ENCODE results near the gene PTPRE.

Gene PTPRE

GRCh38 chr10:127886371-127887051, 20.4 kb upstream of the PTPRE start:
- Histone ChIP-seq H3K4me1 (ENCODE audit: control insufficient read depth, insufficient read depth, low read length) (peaks cover 32% of the 10 kb centered on the region), H3K4me2 (ENCODE audit: low read length) (no peak overlapping the region), H3K9me3 (replicated peaks; ENCODE audit: low read length) (no peaks in the 10 kb centered on the region), H3K27me3 (ENCODE audit: control insufficient read depth, insufficient read depth, low read length) (no peaks in the 10 kb centered on the region), H3K9ac (ENCODE audit: low read depth, low read length) (no peak overlapping the region), H3K36me3 (ENCODE audit: insufficient read depth, low read length) (no peaks in the 10 kb centered on the region), H3K4me3 (ENCODE audit: low read length) (no peak overlapping the region)

- no peaks in the 10 kb centered on the region for H3K36me3 ChIP-seq (ENCODE audit: insufficient read depth, low read length)
- H3K4me3 ChIP-seq (ENCODE audit: low read length), result no peak overlapping the region
- peaks cover 32% of the 10 kb centered on the region for H3K4me1 ChIP-seq (ENCODE audit: control insufficient read depth, insufficient read depth, low read length)
- H3K27me3 ChIP-seq (ENCODE audit: control insufficient read depth, insufficient read depth, low read length), result no peaks in the 10 kb centered on the region
- H3K9me3 ChIP-seq (replicated peaks; ENCODE audit: low read length), result no peaks in the 10 kb centered on the region
- H3K9ac ChIP-seq (ENCODE audit: low read depth, low read length), result no peak overlapping the region
- peak overlapping the region; percentile 17 for H3K4me2 ChIP-seq (ENCODE audit: low read length)
Observed at GRCh38 chr10:127887541-127888415, 19.1 kb upstream of the PTPRE start.

- no peak overlapping the region for H3K4me3 ChIP-seq (ENCODE audit: low read length)
- no peaks in the 10 kb centered on the region for H3K9me3 ChIP-seq (replicated peaks; ENCODE audit: low read length)
- H3K9ac ChIP-seq (ENCODE audit: low read depth, low read length), result peak overlapping the region; percentile 46
- peaks cover 33% of the 10 kb centered on the region for H3K4me1 ChIP-seq (ENCODE audit: control insufficient read depth, insufficient read depth, low read length)
- H3K27me3 ChIP-seq (ENCODE audit: control insufficient read depth, insufficient read depth, low read length), result no peaks in the 10 kb centered on the region
- H3K4me2 ChIP-seq (ENCODE audit: low read length), result peak overlapping the region; percentile 70
- H3K36me3 ChIP-seq (ENCODE audit: insufficient read depth, low read length), result no peaks in the 10 kb centered on the region
Observed at GRCh38 chr10:127888521-127889312, 18.2 kb upstream of the PTPRE start.

- Histone ChIP-seq H3K4me3 (ENCODE audit: low read length) (no peak overlapping the region), H3K36me3 (ENCODE audit: insufficient read depth, low read length) (no peaks in the 10 kb centered on the region), H3K27me3 (ENCODE audit: control insufficient read depth, insufficient read depth, low read length) (no peaks in the 10 kb centered on the region), H3K9me3 (replicated peaks; ENCODE audit: low read length) (no peaks in the 10 kb centered on the region), H3K4me2 (ENCODE audit: low read length) (peak overlapping the region; percentile 70), H3K4me1 (ENCODE audit: control insufficient read depth, insufficient read depth, low read length) (peaks cover 36% of the 10 kb centered on the region), H3K9ac (ENCODE audit: low read depth, low read length) (peak overlapping the region; percentile 46)
Observed at GRCh38 chr10:127889605-127890195, 17.2 kb upstream of the PTPRE start.

GRCh38 chr10:127890216-127890615, 16.7 kb upstream of the PTPRE start:
- H3K4me3 ChIP-seq (ENCODE audit: low read length), result no peak overlapping the region
- H3K27me3 ChIP-seq (ENCODE audit: control insufficient read depth, insufficient read depth, low read length), result no peaks in the 10 kb centered on the region
- no peaks in the 10 kb centered on the region for H3K9me3 ChIP-seq (replicated peaks; ENCODE audit: low read length)
- H3K9ac ChIP-seq (ENCODE audit: low read depth, low read length), result no peak overlapping the region
- H3K4me2 ChIP-seq (ENCODE audit: low read length), result no peak overlapping the region
- H3K4me1 ChIP-seq (ENCODE audit: control insufficient read depth, insufficient read depth, low read length), result peaks cover 36% of the 10 kb centered on the region
- no peaks in the 10 kb centered on the region for H3K36me3 ChIP-seq (ENCODE audit: insufficient read depth, low read length)

GRCh38 chr10:127890832-127891334, 16.0 kb upstream of the PTPRE start:
- no peaks in the 10 kb centered on the region for H3K9me3 ChIP-seq (replicated peaks; ENCODE audit: low read length)
- H3K36me3 ChIP-seq (ENCODE audit: insufficient read depth, low read length), result no peaks in the 10 kb centered on the region
- no peak overlapping the region for H3K4me3 ChIP-seq (ENCODE audit: low read length)
- H3K27me3 ChIP-seq (ENCODE audit: control insufficient read depth, insufficient read depth, low read length), result no peaks in the 10 kb centered on the region
- H3K9ac ChIP-seq (ENCODE audit: low read depth, low read length), result no peak overlapping the region
- H3K4me2 ChIP-seq (ENCODE audit: low read length), result no peak overlapping the region
- H3K4me1 ChIP-seq (ENCODE audit: control insufficient read depth, insufficient read depth, low read length), result peaks cover 36% of the 10 kb centered on the region

- Histone ChIP-seq H3K4me3 (ENCODE audit: low read length) (no peak within 1 kb of the TSS), H3K36me3 (ENCODE audit: insufficient read depth, low read length) (no peaks in the 10 kb centered on the region), H3K27me3 (ENCODE audit: control insufficient read depth, insufficient read depth, low read length) (no peaks in the 10 kb centered on the region), H3K9me3 (replicated peaks; ENCODE audit: low read length) (no peaks in the 10 kb centered on the region), H3K4me1 (ENCODE audit: control insufficient read depth, insufficient read depth, low read length) (peaks cover 29% of the 10 kb centered on the region), H3K4me2 (ENCODE audit: low read length) (no peak within 1 kb of the TSS), H3K9ac (ENCODE audit: low read depth, low read length) (no peak within 1 kb of the TSS)
Observed at GRCh38 chr10:127892743-127893142, 14.2 kb upstream of the PTPRE start, which contains the start of gene CLRN3. CLRN3 (minus strand) TSS chr10:127892941; CDS start chr10:127892784, 157 bp downstream.

GRCh38 chr10:127894146-127894545, 12.8 kb upstream of the PTPRE start:
- no peak overlapping the region for H3K9ac ChIP-seq (ENCODE audit: low read depth, low read length)
- no peaks in the 10 kb centered on the region for H3K9me3 ChIP-seq (replicated peaks; ENCODE audit: low read length)
- no peak overlapping the region for H3K4me3 ChIP-seq (ENCODE audit: low read length)
- H3K36me3 ChIP-seq (ENCODE audit: insufficient read depth, low read length), result no peaks in the 10 kb centered on the region
- H3K4me1 ChIP-seq (ENCODE audit: control insufficient read depth, insufficient read depth, low read length), result peaks cover 15% of the 10 kb centered on the region
- no peak overlapping the region for H3K4me2 ChIP-seq (ENCODE audit: low read length)
- H3K27me3 ChIP-seq (ENCODE audit: control insufficient read depth, insufficient read depth, low read length), result no peaks in the 10 kb centered on the region

GRCh38 chr10:127896590-127896989, 10.3 kb upstream of the PTPRE start:
- Histone ChIP-seq H3K4me2 (ENCODE audit: low read length) (no peak overlapping the region), H3K4me3 (ENCODE audit: low read length) (no peak overlapping the region), H3K9me3 (replicated peaks; ENCODE audit: low read length) (no peaks in the 10 kb centered on the region), H3K27me3 (ENCODE audit: control insufficient read depth, insufficient read depth, low read length) (no peaks in the 10 kb centered on the region), H3K9ac (ENCODE audit: low read depth, low read length) (no peak overlapping the region), H3K4me1 (ENCODE audit: control insufficient read depth, insufficient read depth, low read length) (peaks cover 11% of the 10 kb centered on the region), H3K36me3 (ENCODE audit: insufficient read depth, low read length) (no peaks in the 10 kb centered on the region)

GRCh38 chr10:127897177-127897576, 9.7 kb upstream of the PTPRE start:
- Histone ChIP-seq H3K36me3 (ENCODE audit: insufficient read depth, low read length) (no peaks in the 10 kb centered on the region), H3K9me3 (replicated peaks; ENCODE audit: low read length) (no peaks in the 10 kb centered on the region), H3K27me3 (ENCODE audit: control insufficient read depth, insufficient read depth, low read length) (no peaks in the 10 kb centered on the region), H3K4me3 (ENCODE audit: low read length) (no peak overlapping the region), H3K4me2 (ENCODE audit: low read length) (no peak overlapping the region), H3K4me1 (ENCODE audit: control insufficient read depth, insufficient read depth, low read length) (peaks cover 11% of the 10 kb centered on the region), H3K9ac (ENCODE audit: low read depth, low read length) (no peak overlapping the region)

All from skeletal muscle satellite cell (primary cell).